GM21390 (cell line): ENCODE results near the gene MCF2L.
"Not testable (repeated sequence)": the region's sequence is repeated elsewhere in the genome, so short reads cannot be mapped to it uniquely, and the experiment has no call there.

Source experiments
- ATAC-seq: cut with Tn5 transposase; IDR thresholded peaks from one replicate; pipeline ENCODE4 v1.9.1; 2021; ENCODE audit not compliant: unreplicated experiment

Gene MCF2L, protein sequence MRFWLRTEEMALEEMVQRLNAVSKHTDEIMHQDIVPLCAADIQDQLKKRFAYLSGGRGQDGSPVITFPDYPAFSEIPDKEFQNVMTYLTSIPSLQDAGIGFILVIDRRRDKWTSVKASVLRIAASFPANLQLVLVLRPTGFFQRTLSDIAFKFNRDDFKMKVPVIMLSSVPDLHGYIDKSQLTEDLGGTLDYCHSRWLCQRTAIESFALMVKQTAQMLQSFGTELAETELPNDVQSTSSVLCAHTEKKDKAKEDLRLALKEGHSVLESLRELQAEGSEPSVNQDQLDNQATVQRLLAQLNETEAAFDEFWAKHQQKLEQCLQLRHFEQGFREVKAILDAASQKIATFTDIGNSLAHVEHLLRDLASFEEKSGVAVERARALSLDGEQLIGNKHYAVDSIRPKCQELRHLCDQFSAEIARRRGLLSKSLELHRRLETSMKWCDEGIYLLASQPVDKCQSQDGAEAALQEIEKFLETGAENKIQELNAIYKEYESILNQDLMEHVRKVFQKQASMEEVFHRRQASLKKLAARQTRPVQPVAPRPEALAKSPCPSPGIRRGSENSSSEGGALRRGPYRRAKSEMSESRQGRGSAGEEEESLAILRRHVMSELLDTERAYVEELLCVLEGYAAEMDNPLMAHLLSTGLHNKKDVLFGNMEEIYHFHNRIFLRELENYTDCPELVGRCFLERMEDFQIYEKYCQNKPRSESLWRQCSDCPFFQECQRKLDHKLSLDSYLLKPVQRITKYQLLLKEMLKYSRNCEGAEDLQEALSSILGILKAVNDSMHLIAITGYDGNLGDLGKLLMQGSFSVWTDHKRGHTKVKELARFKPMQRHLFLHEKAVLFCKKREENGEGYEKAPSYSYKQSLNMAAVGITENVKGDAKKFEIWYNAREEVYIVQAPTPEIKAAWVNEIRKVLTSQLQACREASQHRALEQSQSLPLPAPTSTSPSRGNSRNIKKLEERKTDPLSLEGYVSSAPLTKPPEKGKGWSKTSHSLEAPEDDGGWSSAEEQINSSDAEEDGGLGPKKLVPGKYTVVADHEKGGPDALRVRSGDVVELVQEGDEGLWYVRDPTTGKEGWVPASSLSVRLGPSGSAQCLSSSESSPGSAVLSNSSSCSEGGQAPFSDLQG

GRCh38 chr13:112968910-112969691 is at the start of gene MCF2L:
Gene MCF2L (plus strand): TSS chr13:112969214. CDS start chr13:112969380, 166 bp downstream.
- no peak for ATAC-seq

DNA sequence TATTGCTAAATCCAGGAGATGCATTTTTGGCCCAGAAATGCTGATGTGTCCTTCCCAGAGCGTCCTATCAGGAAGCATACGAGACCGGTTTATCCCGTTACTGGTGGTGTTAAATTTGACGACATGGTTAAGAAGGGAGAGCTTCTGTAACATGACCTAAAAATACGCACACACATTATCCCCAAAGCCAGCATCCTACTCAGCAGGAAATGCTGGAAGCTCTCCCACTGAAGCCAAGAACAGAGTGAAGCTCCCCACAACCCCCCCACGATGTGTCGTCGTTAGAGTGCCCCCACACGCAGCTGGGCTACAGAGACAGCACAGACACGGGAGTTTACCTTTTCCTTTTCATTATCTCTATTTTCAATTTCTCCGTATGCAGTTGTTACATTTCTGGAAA is 45.1 kb upstream of the MCF2L start:
- ATAC-seq: no peak

GRCh38 chr13:112924365-112924764 is 44.6 kb upstream of the MCF2L start:
- no peak for ATAC-seq

GRCh38 chr13:112926003-112926402 is 43.0 kb upstream of the MCF2L start:
- no peak for ATAC-seq

DNA sequence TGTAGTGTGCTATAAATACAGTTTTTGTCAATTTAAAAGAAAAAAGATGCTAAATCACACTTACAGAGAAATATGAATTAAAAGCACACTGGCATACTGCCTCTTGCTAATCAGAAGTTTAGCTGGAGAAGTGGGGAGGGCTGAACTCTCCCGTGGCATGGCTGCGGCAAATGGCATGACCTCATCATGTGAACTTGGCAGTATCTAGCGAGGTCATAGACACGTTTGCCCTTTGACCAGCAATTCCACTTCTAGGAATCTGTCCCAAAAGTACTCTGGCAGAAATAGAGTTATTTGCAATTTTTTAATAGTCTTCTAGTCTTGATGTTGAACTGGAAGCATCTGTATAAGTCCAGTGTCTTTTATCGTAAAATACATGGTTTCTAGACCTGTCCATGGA is 42.0 kb upstream of the MCF2L start:
- ATAC-seq: no peak

GRCh38 chr13:112928020-112928971 is 40.7 kb upstream of the MCF2L start:
- ATAC-seq: no peak

GRCh38 chr13:112928972-112929782 is 39.8 kb upstream of the MCF2L start:
- ATAC-seq: no peak

GRCh38 chr13:112929783-112930055 is 39.3 kb upstream of the MCF2L start:
- no peak for ATAC-seq

DNA sequence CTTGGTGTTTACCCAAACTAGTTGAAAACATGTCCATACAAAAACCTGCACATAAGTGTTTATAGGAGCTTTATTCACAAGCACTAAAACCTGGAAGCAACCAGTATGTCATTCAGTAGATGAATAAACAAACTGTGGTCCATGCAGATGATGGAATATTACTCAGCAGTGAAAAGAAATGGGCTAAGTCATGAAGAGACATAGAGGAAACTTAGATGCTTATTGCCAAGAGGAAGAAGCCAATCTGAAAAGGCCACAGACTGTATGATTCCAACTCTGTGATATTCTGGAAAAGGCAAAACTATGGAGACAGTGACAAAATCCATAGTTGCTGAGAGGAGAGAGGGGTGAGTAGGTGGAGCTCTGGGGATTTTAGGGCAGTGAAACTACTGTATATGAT is 38.8 kb upstream of the MCF2L start:
- ATAC-seq: no peak

GRCh38 chr13:112931028-112931934 is 37.7 kb upstream of the MCF2L start:
- no peak for ATAC-seq

- no peak for ATAC-seq
Measured at GRCh38 chr13:112932971-112933370, 36.0 kb upstream of the MCF2L start.

GRCh38 chr13:112933649-112934048 is 35.4 kb upstream of the MCF2L start:
- ATAC-seq: no peak

- no peak for ATAC-seq
Measured at GRCh38 chr13:112934078-112934477, 34.9 kb upstream of the MCF2L start.

DNA sequence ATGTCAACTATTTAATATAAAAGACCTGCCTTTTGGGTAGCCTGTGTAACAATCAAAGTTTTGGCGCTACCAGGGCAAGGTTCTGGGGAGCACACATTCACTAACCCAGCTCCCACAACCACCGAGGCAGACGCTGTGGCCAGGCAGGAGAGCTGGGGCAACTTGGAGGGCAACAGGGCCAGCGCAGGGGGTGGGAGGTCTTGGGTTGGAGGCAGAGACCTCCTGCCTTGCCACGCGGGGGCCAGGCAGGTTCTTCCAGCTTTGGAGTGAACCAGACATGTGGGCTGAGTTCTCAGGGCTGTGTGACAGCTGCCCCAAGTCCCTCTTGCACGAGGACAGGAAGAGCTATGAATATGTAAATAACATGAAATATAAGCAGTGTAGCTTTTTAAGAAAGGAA is 30.3 kb upstream of the MCF2L start:
- no peak for ATAC-seq

DNA sequence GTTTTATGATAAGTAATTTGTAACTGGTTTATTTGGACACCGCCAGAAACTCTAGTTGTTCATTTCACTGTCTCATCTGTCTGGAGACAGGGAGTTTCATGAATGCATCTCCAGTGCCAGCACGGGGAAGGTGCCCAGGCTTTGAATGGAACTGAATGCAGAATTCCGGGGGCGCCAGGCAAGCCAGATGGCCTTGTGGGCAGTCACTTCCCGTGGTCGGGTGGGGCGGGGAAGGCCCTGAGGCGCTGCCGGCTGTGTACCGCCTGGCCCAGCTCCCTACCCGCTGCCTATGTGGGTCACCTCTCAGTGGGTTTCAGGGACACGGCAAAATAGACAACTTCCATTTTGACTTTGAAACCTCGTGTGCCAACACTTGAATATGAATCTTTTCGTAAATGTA is 28.8 kb upstream of the MCF2L start:
- no peak for ATAC-seq

GRCh38 chr13:112941349-112941748 is 27.7 kb upstream of the MCF2L start:
- ATAC-seq: no peak

GRCh38 chr13:112941765-112942164 is 27.2 kb upstream of the MCF2L start:
- ATAC-seq: not testable (repeated sequence)

DNA sequence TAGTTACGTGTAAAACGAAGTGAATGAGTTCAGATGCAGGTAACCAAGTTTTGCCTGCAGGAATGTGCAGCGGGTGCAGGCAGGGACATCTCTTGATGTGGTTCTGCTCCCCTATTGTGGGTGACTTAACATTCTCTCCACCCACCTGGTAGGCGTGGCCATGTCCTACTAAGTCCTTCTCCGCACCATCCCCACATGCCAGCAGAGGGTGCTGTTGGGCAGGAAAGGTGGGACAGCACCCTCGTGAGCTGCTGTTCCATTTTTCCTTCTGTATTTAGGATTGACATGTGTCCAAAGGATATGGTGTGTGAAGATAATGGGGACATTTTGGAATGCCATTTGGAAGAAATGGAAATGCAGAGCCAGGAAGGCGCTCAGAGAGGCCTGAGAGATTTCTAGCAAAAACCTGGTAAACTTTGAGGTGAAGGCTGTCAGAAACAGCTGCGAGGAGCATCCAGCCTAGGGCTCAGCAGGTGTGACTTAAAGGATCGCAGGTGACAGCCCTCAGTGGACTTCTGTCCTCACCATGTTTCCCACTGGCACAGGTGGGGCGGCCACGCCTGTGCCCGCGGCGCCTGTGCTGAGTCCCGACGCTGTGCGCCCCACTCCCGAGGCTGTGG is 26.2 kb upstream of the MCF2L start:
- peak; percentile 98 for ATAC-seq
